HepG2 (cell line): ENCODE data around the gene ZC3H4. TPM values are rescaled to one million over a fixed set of nuclear protein-coding genes. Genes with fewer than 3 reads are reported as not detected.
A peak's percentile ranks its signal among the peaks of the same experiment; 100 is the strongest.

ENCODE experiments used
- CBX5 ChIP-seq: sonication (generic); formaldehyde crosslinking; IDR thresholded peaks from 2 replicates; pipeline ENCODE4 v1.4.0; 2020; ENCODE audit warnings: missing genetic modification reagents, borderline replicate concordance
- GATAD1 ChIP-seq: IDR thresholded peaks from 2 replicates; pipeline ENCODE4 v1.6.1; 2016; ENCODE audit warnings: missing genetic modification reagents, missing compliant biosample characterization
- MZF1 ChIP-seq: sonication (generic); formaldehyde crosslinking; IDR thresholded peaks from 2 replicates; pipeline ENCODE4 v1.8.1; 2023; ENCODE audit warnings: mild to moderate bottlenecking, missing genetic modification reagents, borderline replicate concordance
- NCOA2 ChIP-seq: sonication (generic); formaldehyde crosslinking; IDR thresholded peaks from 2 replicates; pipeline ENCODE4 v1.8.0; 2022; ENCODE audit warnings: inconsistent platforms
- NRL ChIP-seq: sonication (generic); formaldehyde crosslinking; IDR thresholded peaks from 2 replicates; pipeline ENCODE4 v1.5.0; 2020; ENCODE audit warnings: missing genetic modification reagents, mild to moderate bottlenecking, moderate library complexity, borderline replicate concordance
- PRMT3 ChIP-seq: sonication (generic); formaldehyde crosslinking; IDR thresholded peaks from 2 replicates; pipeline ENCODE4 v1.8.1; 2022; ENCODE audit warnings: low read depth, mild to moderate bottlenecking, moderate library complexity, missing genetic modification reagents, borderline replicate concordance
- RAD51 ChIP-seq: fragments of 450-650 bp; IDR thresholded peaks from 2 replicates; pipeline ENCODE4 v1.6.1; 2016; ENCODE audit warnings: borderline replicate concordance
- RELA ChIP-seq: sonication (generic); formaldehyde crosslinking; IDR thresholded peaks from 2 replicates; pipeline ENCODE4 v1.4.0; 2020; ENCODE audit warnings: missing genetic modification reagents
- RFX5 ChIP-seq: IDR thresholded peaks from 2 replicates; pipeline ENCODE4 v1.6.1; 2011; ENCODE audit warnings: low read depth, low read length, improper control_type of control experiment
- SMAD3 ChIP-seq: sonication (generic); formaldehyde crosslinking; IDR thresholded peaks from 2 replicates; pipeline ENCODE4 v1.4.0; 2020; ENCODE audit warnings: missing genetic modification reagents
- SMC3 ChIP-seq: IDR thresholded peaks from 2 replicates; pipeline ENCODE4 v1.6.1; 2011; ENCODE audit warnings: low read length, improper control_type of control experiment
- ZBTB21 ChIP-seq: sonication (generic); formaldehyde crosslinking; IDR thresholded peaks from 2 replicates; pipeline ENCODE4 v1.4.0; 2020; ENCODE audit warnings: missing genetic modification reagents
- ZBTB42 ChIP-seq: sonication (generic); formaldehyde crosslinking; IDR thresholded peaks from 2 replicates; pipeline ENCODE4 v1.5.0; 2020; ENCODE audit warnings: mild to moderate bottlenecking, missing genetic modification reagents
- ZNF235 ChIP-seq: sonication (generic); formaldehyde crosslinking; IDR thresholded peaks from 2 replicates; pipeline ENCODE4 v1.8.1; 2023; ENCODE audit warnings: mild to moderate bottlenecking, missing genetic modification reagents, borderline replicate concordance
- ZNF530 ChIP-seq: sonication (generic); formaldehyde crosslinking; IDR thresholded peaks from 2 replicates; pipeline ENCODE4 v1.5.0; 2020; ENCODE audit warnings: low read depth, mild to moderate bottlenecking, missing genetic modification reagents
- ZNF605 ChIP-seq: sonication (generic); formaldehyde crosslinking; IDR thresholded peaks from 2 replicates; pipeline ENCODE4 v1.8.0; 2022; ENCODE audit warnings: mild to moderate bottlenecking, missing genetic modification reagents
- ZNF619 ChIP-seq: sonication (generic); formaldehyde crosslinking; IDR thresholded peaks from 2 replicates; pipeline ENCODE4 v1.4.0; 2020; ENCODE audit warnings: mild to moderate bottlenecking, missing genetic modification reagents
- ZZZ3 ChIP-seq: sonication (generic); formaldehyde crosslinking; IDR thresholded peaks from 2 replicates; pipeline ENCODE4 v1.4.0; 2020; ENCODE audit warnings: missing genetic modification reagents, mild to moderate bottlenecking, borderline replicate concordance
- polyA plus RNA-seq, 8 experiments: library from polyadenylated mRNA; depleted of rRNA in 3 of 8; stranded (reverse) in 7 of 8; unstranded in 1 of 8; fragments of >200 nt; fragmentation: Illumina TruSeq in 4 of 8; extraction: Trizol in 4 of 8; gene quantifications; 2 replicates each; pipeline versions ENCODE4 v1.2.1 to v1.2.3, GENCODE V29; 2011 to 2016; ENCODE audit warnings: low read depth in 4 of 8, missing spikeins in 1 of 8, mixed read lengths in 1 of 8; ENCODE audit not compliant: insufficient read depth in 1 of 8
- total RNA-seq, 5 experiments: library from RNA; depleted of rRNA; stranded (reverse); fragments of >200 nt; fragmentation: Illumina TruSeq; extraction: Trizol; gene quantifications; 2 replicates each; pipeline ENCODE4 v1.2.3, GENCODE V29; 2016; ENCODE audit warnings: low read depth in 1 of 5
- TF ChIP-seq, protein P1 (sequence below): sonication (generic); formaldehyde crosslinking; IDR thresholded peaks from 2 replicates; pipeline ENCODE4 v1.8.0; 2022; ENCODE audit warnings: mild to moderate bottlenecking, missing genetic modification reagents, moderate library complexity
- TF ChIP-seq, protein P2 (sequence below): sonication (generic); formaldehyde crosslinking; IDR thresholded peaks from 2 replicates; pipeline ENCODE4 v1.5.1; 2020; ENCODE audit warnings: mild to moderate bottlenecking, missing genetic modification reagents, moderate library complexity
- TF ChIP-seq, protein P3 (sequence below): IDR thresholded peaks from 2 replicates; pipeline ENCODE4 v1.6.1; 2016; ENCODE audit warnings: low read depth, control low read depth
- TF ChIP-seq, protein P4 (sequence below): sonication (generic); formaldehyde crosslinking; conservative IDR thresholded peaks from 2 replicates; pipeline ENCODE4 v1.4.0; 2020; ENCODE audit warnings: missing genetic modification reagents

Gene ZC3H4
- total and polyA plus RNA-seq, 2 of the 13 experiments (the other 11 are each of a cell fraction or from before 2014, with no cell fraction given): 1.8 to 10.7 TPM

DNA sequence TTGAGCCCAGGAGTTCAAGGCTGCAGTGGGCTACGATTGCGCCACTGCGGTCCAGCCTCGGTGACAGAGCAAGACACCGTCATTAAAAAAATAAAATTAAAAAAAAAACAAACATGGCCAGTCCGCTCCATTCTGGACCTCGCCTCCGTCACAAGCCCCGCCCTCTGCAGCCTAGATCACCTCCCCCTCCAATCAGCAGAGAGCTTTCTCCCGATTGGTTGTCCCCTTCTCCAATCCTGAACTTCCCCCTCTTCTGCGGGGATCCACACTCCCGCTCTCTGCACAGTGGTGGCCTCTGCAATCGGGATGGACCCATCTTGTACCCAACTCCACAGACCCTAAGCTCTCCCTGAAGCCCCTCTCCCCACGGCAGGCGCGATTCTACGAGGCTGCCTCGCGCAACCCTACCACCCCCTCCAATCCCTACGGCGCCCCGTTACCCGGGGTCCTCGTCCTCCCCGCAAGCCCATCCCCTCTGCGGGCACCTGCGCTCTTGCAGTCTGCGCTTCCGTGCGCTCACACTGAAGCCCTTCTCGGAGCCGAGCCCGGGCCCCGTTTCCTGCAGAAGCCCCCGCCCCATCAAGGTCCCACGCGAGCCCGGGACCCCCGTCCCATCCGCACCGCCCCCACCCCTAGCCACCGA, 65.7 kb downstream of the ZC3H4 start (continued):
- TF ChIP-seq, protein P1, sequence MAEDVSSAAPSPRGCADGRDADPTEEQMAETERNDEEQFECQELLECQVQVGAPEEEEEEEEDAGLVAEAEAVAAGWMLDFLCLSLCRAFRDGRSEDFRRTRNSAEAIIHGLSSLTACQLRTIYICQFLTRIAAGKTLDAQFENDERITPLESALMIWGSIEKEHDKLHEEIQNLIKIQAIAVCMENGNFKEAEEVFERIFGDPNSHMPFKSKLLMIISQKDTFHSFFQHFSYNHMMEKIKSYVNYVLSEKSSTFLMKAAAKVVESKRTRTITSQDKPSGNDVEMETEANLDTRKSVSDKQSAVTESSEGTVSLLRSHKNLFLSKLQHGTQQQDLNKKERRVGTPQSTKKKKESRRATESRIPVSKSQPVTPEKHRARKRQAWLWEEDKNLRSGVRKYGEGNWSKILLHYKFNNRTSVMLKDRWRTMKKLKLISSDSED: no peak
- no peak for TF ChIP-seq MZF1
- TF ChIP-seq SMC3: no peak
- TF ChIP-seq RAD51: no peak
- peak; percentile 81 for TF ChIP-seq GATAD1 (CRISPR knock-in tag)
- TF ChIP-seq SMAD3 (CRISPR knock-in tag): no peak
- TF ChIP-seq, protein P2, sequence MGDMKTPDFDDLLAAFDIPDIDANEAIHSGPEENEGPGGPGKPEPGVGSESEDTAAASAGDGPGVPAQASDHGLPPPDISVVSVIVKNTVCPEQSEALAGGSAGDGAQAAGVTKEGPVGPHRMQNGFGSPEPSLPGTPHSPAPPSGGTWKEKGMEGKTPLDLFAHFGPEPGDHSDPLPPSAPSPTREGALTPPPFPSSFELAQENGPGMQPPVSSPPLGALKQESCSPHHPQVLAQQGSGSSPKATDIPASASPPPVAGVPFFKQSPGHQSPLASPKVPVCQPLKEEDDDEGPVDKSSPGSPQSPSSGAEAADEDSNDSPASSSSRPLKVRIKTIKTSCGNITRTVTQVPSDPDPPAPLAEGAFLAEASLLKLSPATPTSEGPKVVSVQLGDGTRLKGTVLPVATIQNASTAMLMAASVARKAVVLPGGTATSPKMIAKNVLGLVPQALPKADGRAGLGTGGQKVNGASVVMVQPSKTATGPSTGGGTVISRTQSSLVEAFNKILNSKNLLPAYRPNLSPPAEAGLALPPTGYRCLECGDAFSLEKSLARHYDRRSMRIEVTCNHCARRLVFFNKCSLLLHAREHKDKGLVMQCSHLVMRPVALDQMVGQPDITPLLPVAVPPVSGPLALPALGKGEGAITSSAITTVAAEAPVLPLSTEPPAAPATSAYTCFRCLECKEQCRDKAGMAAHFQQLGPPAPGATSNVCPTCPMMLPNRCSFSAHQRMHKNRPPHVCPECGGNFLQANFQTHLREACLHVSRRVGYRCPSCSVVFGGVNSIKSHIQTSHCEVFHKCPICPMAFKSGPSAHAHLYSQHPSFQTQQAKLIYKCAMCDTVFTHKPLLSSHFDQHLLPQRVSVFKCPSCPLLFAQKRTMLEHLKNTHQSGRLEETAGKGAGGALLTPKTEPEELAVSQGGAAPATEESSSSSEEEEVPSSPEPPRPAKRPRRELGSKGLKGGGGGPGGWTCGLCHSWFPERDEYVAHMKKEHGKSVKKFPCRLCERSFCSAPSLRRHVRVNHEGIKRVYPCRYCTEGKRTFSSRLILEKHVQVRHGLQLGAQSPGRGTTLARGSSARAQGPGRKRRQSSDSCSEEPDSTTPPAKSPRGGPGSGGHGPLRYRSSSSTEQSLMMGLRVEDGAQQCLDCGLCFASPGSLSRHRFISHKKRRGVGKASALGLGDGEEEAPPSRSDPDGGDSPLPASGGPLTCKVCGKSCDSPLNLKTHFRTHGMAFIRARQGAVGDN (CRISPR knock-in tag): peak; percentile 79
- peak; percentile 13; the same call in 1 of the 2 replicates for TF ChIP-seq RFX5
- TF ChIP-seq ZBTB42 (CRISPR knock-in tag): no peak
- TF ChIP-seq RELA (CRISPR knock-in tag): no peak
- no peak for TF ChIP-seq ZZZ3 (CRISPR knock-in tag)
- TF ChIP-seq ZNF530: 0 out of 2 replicates have a peak, but pooled peaks have one; percentile 66
- TF ChIP-seq ZNF235 (CRISPR knock-in tag): no peak
- no peak for TF ChIP-seq NCOA2 (CRISPR knock-in tag)
- no peak for TF ChIP-seq PRMT3 (CRISPR knock-in tag)
- TF ChIP-seq, protein P3, sequence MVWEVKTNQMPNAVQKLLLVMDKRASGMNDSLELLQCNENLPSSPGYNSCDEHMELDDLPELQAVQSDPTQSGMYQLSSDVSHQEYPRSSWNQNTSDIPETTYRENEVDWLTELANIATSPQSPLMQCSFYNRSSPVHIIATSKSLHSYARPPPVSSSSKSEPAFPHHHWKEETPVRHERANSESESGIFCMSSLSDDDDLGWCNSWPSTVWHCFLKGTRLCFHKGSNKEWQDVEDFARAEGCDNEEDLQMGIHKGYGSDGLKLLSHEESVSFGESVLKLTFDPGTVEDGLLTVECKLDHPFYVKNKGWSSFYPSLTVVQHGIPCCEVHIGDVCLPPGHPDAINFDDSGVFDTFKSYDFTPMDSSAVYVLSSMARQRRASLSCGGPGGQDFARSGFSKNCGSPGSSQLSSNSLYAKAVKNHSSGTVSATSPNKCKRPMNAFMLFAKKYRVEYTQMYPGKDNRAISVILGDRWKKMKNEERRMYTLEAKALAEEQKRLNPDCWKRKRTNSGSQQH (CRISPR knock-in tag): 0 out of 2 replicates have a peak, but pooled peaks have one; percentile 16
- TF ChIP-seq, protein P4, sequence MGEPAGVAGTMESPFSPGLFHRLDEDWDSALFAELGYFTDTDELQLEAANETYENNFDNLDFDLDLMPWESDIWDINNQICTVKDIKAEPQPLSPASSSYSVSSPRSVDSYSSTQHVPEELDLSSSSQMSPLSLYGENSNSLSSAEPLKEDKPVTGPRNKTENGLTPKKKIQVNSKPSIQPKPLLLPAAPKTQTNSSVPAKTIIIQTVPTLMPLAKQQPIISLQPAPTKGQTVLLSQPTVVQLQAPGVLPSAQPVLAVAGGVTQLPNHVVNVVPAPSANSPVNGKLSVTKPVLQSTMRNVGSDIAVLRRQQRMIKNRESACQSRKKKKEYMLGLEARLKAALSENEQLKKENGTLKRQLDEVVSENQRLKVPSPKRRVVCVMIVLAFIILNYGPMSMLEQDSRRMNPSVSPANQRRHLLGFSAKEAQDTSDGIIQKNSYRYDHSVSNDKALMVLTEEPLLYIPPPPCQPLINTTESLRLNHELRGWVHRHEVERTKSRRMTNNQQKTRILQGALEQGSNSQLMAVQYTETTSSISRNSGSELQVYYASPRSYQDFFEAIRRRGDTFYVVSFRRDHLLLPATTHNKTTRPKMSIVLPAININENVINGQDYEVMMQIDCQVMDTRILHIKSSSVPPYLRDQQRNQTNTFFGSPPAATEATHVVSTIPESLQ (CRISPR knock-in tag): 0 out of 2 replicates have a peak, but pooled peaks have one; percentile 45
- TF ChIP-seq ZNF619: no peak
- TF ChIP-seq ZNF605 (CRISPR knock-in tag): no peak
- TF ChIP-seq ZBTB21 (CRISPR knock-in tag): no peak
- no peak for TF ChIP-seq NRL
- no peak for TF ChIP-seq CBX5 (CRISPR knock-in tag)
